SH-SY5Y (cell line): ENCODE results near the gene MATN1.

Experiments used
- GATA2 ChIP-seq: IDR thresholded peaks from 2 replicates; pipeline ENCODE4 v1.6.1; 2011; ENCODE audit warnings: mild to moderate bottlenecking, low read depth, low read length
- GATA3 ChIP-seq: IDR thresholded peaks from 2 replicates; pipeline ENCODE4 v1.6.1; 2011; ENCODE audit warnings: low read depth, mild to moderate bottlenecking, low read length, moderate library complexity

- TF ChIP-seq GATA2, result no peak
- no peak for TF ChIP-seq GATA3
Observed at GRCh38 chr1:30734580-30734979, 11.2 kb upstream of the MATN1 start.
